PC-3 (cell line): ENCODE data around the gene ARVCF.

Source experiments
- CTCF ChIP-seq: fragments of 300-600 bp; sonication (generic); conservative IDR thresholded peaks from 2 replicates; pipeline ENCODE4 v1.5.1; 2017; ENCODE audit warnings: antibody characterized with exemption, low read depth, mild to moderate bottlenecking, low read length
- EZH2 ChIP-seq: fragments of 300-600 bp; sonication (generic); IDR thresholded peaks from one replicate; pipeline ENCODE4 v1.6.1; 2017; ENCODE audit warnings: antibody characterized with exemption, mild to moderate bottlenecking, low read length; ENCODE audit not compliant: unreplicated experiment
- EZH2phosphoT487 ChIP-seq: fragments of 300-600 bp; sonication (generic); IDR thresholded peaks from 2 replicates; pipeline ENCODE4 v1.6.1; 2018; ENCODE audit warnings: mild to moderate bottlenecking, antibody characterized with exemption, low read length, borderline replicate concordance

DNA sequence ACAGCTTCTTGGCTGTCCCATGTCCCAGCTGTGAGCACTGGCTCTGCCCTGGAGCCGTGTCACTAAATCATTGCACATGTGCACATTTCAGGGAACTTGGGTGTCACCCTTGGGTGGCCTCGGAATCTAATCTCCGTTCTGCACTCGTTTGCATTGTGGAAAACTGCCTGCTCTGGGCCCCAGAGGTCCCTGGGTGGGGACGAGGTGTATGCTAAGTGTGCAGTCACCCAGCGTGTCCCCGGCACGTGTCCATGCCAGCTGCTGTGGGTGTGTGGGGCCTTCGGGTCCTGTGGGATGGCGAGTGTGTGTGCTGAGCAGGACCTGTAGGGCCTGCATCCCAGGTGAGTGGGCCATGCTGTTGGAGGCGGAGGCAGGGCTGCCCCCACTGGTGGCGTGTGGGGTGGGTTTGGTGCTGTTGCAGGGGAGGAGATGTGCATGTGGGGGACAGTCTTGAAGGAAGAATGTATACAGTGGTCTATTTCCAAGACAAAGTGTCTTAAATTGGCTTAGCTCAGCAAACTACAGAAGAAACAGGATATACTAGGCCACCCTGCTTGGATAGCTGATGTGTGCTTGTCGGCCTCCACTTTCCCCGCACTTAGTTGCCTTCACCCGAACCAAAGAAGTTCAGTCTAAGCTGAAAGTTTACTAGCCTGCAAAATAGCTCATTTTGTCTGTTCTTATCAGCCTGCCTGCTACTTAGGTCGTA lies 18.9 kb upstream of the ARVCF start:
- TF ChIP-seq CTCF (no peak), EZH2phosphoT487 (no peak), EZH2 (no peak)
